Panc1 (cell line): ENCODE results near the gene MACROD2. TPM values are rescaled to one million over a fixed set of nuclear protein-coding genes. Genes with fewer than 3 reads are reported as not detected.

Experiments used
- ATAC-seq: fragments of 200-7000 bp; cut with Tn5 transposase; 2 replicates; pipeline ENCODE4 v1.9.1; 2020; ENCODE audit warnings: mild to moderate bottlenecking, moderate library complexity
- BruUV-seq: library from RNA; stranded (reverse); fragments of 400-500 nt; replicated peaks from 2 replicates; lab custom pipeline; 2021; lab: Mats Ljungman, UMichigan
- CTCF ChIA-PET: fragments of 300-600 bp; sonication (Branson Sonifier 250); formaldehyde crosslinking; loops from one replicate; lab custom pipeline; 2022; ENCODE audit warnings: antibody characterized with exemption; lab: Charles Lee
- POLR2A ChIA-PET: fragments of 300-600 bp; sonication (Branson Sonifier 250); formaldehyde crosslinking; loops from one replicate; lab custom pipeline; 2022; ENCODE audit warnings: antibody characterized with exemption; lab: Charles Lee
- DNase-seq: peaks from one replicate; pipeline ENCODE4 v3.0.0-alpha.2; 2010; ENCODE audit warnings: low read depth, low spot score
- H3K27ac ChIP-seq: 2 replicates; pipeline ENCODE4 v1.5.1; 2011; ENCODE audit warnings: mild to moderate bottlenecking, low read length, inconsistent platforms
- H3K27me3 ChIP-seq: fragments of 200-500 bp; sonication (Bioruptor generic); 2 replicates; pipeline ENCODE4 v1.6.0; 2014; ENCODE audit warnings: low read length, inconsistent platforms; ENCODE audit not compliant: control insufficient read depth, insufficient read depth
- H3K36me3 ChIP-seq: fragments of 200-500 bp; sonication (Bioruptor generic); 2 replicates; pipeline ENCODE4 v1.5.1; 2014; ENCODE audit warnings: inconsistent platforms, mild to moderate bottlenecking, low read length, moderate library complexity; ENCODE audit not compliant: control insufficient read depth, insufficient read depth
- H3K4me1 ChIP-seq: 2 replicates; pipeline ENCODE4 v1.5.1; 2011; ENCODE audit warnings: inconsistent platforms, mild to moderate bottlenecking, low read length, moderate library complexity; ENCODE audit not compliant: control insufficient read depth, insufficient read depth
- H3K4me3 ChIP-seq, 2 experiments: 2 replicates each; pipeline ENCODE4 v1.5.1; 2011 to 2012; ENCODE audit warnings: low read depth in 2 of 2, low read length in 2 of 2, mild to moderate bottlenecking in 2 of 2, inconsistent platforms in 1 of 2, moderate library complexity in 1 of 2
- H3K9me3 ChIP-seq: fragments of 200-500 bp; sonication (Bioruptor generic); 2 replicates; pipeline ENCODE4 v1.5.1; 2014; ENCODE audit warnings: low read depth, mild to moderate bottlenecking, inconsistent platforms, low read length, moderate library complexity; ENCODE audit not compliant: control insufficient read depth, insufficient read depth
- POLR2AphosphoS5 ChIP-seq: IDR thresholded peaks from 2 replicates; pipeline ENCODE4 v1.6.1; 2012; ENCODE audit warnings: mild to moderate bottlenecking, low read depth, low read length, moderate library complexity
- REST ChIP-seq, 2 experiments: IDR thresholded peaks; 2 replicates each; pipeline ENCODE4 v1.6.1; 2011 to 2012; ENCODE audit warnings: low read depth in 2 of 2, control low read depth in 1 of 2, low read length in 1 of 2, mild to moderate bottlenecking in 1 of 2, moderate library complexity in 1 of 2; ENCODE audit not compliant: insufficient read depth in 1 of 2
- SIN3A ChIP-seq: IDR thresholded peaks from 2 replicates; pipeline ENCODE4 v1.6.1; 2012; ENCODE audit warnings: low read depth, mild to moderate bottlenecking, low read length, moderate library complexity, borderline replicate concordance; ENCODE audit not compliant: insufficient read depth
- TCF7L2 ChIP-seq: IDR thresholded peaks from 2 replicates; pipeline ENCODE4 v1.6.1; 2011; ENCODE audit warnings: mild to moderate bottlenecking, low read depth, low read length, inconsistent platforms
- in situ Hi-C: cut with HindIII; loops from 2 replicates; pipeline ENCODE4 v1.10.0; 2016; ENCODE audit warnings: low sequenced_read_pairs, low pct_unique_long_range_greater_than_20kb
- intact Hi-C: fragments of 100-400 bp; cut with micrococcal nuclease; formaldehyde crosslinking; loops from one replicate; pipeline ENCODE4 v1.10.0; 2022; ENCODE audit not compliant: unreplicated experiment
- total RNA-seq: library from RNA; stranded (reverse); gene quantifications from one replicate; pipeline ENCODE4 v1.2.1, GENCODE V29; 2021; ENCODE audit not compliant: unreplicated experiment
- TF ChIP-seq, protein P1 (sequence below): fragments of 450-650 bp; IDR thresholded peaks from 2 replicates; pipeline ENCODE4 v1.5.1; 2017; ENCODE audit warnings: mild to moderate bottlenecking

The MACROD2 gene
- total RNA-seq, 1 experiment from 2014 or later, result 1.2 TPM

GRCh38 chr20:14848806-14849205, 853.5 kb downstream of the MACROD2 start:
- intact Hi-C loops, result no loop called here
- POLR2A ChIA-PET, result no interaction called here
- in situ Hi-C loops, result no loop called here
- CTCF ChIA-PET, result no interaction called here
- TF ChIP-seq POLR2AphosphoS5 (no peak), SIN3A (no peak), REST (IDR thresholded peaks at IDR 0.05; ENCODE audit: insufficient read depth in 1 of 2, low read depth in 2 of 2, low read length in 1 of 2) (no peak), TCF7L2 (no peak)
- TF ChIP-seq, protein P1, sequence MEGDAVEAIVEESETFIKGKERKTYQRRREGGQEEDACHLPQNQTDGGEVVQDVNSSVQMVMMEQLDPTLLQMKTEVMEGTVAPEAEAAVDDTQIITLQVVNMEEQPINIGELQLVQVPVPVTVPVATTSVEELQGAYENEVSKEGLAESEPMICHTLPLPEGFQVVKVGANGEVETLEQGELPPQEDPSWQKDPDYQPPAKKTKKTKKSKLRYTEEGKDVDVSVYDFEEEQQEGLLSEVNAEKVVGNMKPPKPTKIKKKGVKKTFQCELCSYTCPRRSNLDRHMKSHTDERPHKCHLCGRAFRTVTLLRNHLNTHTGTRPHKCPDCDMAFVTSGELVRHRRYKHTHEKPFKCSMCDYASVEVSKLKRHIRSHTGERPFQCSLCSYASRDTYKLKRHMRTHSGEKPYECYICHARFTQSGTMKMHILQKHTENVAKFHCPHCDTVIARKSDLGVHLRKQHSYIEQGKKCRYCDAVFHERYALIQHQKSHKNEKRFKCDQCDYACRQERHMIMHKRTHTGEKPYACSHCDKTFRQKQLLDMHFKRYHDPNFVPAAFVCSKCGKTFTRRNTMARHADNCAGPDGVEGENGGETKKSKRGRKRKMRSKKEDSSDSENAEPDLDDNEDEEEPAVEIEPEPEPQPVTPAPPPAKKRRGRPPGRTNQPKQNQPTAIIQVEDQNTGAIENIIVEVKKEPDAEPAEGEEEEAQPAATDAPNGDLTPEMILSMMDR, result no peak
- BruUV-seq, result no TSS peak
- Histone ChIP-seq H3K4me1 (no peaks in the 10 kb centered on the region), H3K9me3 (no peaks in the 10 kb centered on the region), H3K27ac (no peak overlapping the region), H3K27me3 (no peaks in the 10 kb centered on the region), H3K4me3 (no peak overlapping the region), H3K36me3 (no peaks in the 10 kb centered on the region)
- ATAC-seq (no peak), DNase-seq (no peak)

- CTCF ChIA-PET, result no interaction called here
- TF ChIP-seq, protein P1, result no peak
- TF ChIP-seq REST (IDR thresholded peaks at IDR 0.05; ENCODE audit: insufficient read depth in 1 of 2, low read depth in 2 of 2, low read length in 1 of 2), result no peak
- TF ChIP-seq SIN3A, result no peak
- TF ChIP-seq POLR2AphosphoS5, result no peak
- no peak for TF ChIP-seq TCF7L2
- H3K27ac ChIP-seq, result no peak overlapping the region
Observed at GRCh38 chr20:14853079-14853478, 857.8 kb downstream of the MACROD2 start.

More at GRCh38 chr20:14853079-14853478, 857.8 kb downstream of the MACROD2 start:
- ATAC-seq, result no peak
- Histone ChIP-seq H3K9me3 (no peaks in the 10 kb centered on the region), H3K27me3 (no peaks in the 10 kb centered on the region), H3K4me3 (no peak overlapping the region), H3K36me3 (no peaks in the 10 kb centered on the region), H3K4me1 (no peaks in the 10 kb centered on the region)
- in situ Hi-C loops (no loop called here), intact Hi-C loops (no loop called here)
- POLR2A ChIA-PET, result no interaction called here
- DNase-seq, result no peak
- BruUV-seq, result no TSS peak
